HG02981 (cell line): ENCODE data around the gene GRK2.
"Not testable (repeated sequence)": the region's sequence is repeated elsewhere in the genome, so short reads cannot be mapped to it uniquely, and the experiment has no call there.

ENCODE experiments used
- ATAC-seq: cut with Tn5 transposase; IDR thresholded peaks from one replicate; pipeline ENCODE4 v1.9.1; 2021; ENCODE audit warnings: mild to moderate bottlenecking, moderate library complexity; ENCODE audit not compliant: unreplicated experiment

The GRK2 gene

DNA sequence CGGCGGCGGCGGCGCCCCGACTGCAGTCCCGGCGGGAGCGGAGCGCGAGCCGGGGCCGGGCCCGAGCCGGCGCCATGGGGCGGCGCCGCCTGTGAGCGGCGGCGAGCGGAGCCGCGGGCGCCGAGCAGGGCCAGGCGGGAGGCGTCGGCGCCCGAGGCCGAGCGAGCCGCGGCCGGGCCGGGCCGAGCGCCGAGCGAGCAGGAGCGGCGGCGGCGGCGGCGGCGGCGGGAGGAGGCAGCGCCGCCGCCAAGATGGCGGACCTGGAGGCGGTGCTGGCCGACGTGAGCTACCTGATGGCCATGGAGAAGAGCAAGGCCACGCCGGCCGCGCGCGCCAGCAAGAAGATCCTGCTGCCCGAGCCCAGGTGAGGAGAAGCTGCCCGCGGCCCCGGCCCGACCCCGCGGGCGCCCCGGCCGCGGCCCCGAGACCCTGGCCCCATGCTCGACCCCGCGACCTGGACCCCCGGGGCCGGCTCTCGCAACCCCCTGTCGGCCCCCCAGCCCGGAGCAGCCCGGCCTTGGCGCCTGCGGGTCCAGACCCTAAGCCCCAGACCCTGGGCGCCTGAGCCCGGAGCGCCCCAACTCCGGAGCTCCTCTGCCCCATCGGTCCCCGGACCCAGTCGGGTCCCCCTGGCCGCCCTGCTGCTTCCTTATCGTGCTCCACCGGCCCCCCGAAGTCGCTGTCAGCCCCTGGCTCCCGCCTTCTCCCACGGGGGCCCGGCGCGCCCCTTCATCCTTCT lies at the start of gene GRK2:
Gene GRK2 (plus strand): TSS at position 25 of the 739 bp plus-strand sequence. CDS start 227 bp downstream, at position 252.
- ATAC-seq: peak; percentile 15

DNA sequence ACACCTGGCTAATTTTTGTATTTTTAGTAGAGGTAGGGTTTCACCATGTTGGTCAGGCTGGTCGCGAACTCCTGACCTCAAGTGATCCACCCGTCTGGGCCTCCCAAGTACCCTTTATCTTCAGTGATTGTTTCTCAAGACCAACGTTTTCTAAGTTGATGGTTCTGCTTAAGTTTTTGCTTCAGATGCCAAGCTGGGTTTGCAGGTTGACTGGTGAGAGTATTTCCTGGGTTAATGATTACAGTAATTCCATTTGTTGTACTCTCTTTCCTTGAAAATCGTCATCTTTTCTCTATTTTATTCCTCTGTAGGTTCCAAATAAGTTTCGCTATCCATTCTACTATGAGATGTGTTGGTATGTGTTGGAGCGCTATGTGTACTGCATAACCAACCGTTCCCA lies 38.5 kb upstream of the GRK2 start:
- ATAC-seq: no peak

DNA sequence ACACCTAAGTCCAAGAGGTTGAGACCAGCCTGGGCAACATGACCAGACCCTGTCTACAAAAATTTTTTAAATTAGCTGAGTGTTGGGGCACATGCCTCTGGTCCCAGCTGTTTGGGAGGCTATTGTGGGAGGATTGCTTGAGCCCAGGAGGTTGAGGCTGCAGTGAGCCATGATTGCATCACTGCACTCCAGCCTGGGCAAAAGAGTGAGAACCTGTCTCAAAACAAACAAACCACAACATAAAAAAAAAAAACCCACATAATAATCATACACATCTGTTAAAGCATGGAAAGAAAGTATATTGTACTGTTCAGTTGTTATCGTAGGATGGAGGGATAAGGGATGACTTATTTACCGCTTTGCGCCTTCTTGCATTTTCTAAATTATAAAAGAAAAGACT lies 35.9 kb upstream of the GRK2 start:
- no peak for ATAC-seq

DNA sequence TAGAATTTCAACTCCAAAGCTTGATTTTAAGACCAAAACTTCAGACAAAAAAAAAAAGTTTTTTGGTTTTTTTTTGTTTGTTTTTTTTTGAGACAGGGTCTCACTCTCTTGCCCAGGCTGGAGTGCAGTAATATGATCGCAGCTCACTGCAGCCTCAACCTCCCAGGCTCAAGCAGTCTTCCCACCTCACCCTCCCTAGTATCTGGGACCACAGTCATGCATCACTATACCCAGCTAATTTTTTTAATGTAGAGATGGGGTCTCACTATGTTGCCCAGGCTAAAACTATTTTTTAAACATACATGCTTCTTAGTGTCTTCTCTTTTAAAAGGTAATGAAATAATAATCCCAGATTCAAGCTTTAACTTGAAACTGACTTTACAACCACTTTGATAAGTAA lies 35.4 kb upstream of the GRK2 start:
- ATAC-seq: no peak

DNA sequence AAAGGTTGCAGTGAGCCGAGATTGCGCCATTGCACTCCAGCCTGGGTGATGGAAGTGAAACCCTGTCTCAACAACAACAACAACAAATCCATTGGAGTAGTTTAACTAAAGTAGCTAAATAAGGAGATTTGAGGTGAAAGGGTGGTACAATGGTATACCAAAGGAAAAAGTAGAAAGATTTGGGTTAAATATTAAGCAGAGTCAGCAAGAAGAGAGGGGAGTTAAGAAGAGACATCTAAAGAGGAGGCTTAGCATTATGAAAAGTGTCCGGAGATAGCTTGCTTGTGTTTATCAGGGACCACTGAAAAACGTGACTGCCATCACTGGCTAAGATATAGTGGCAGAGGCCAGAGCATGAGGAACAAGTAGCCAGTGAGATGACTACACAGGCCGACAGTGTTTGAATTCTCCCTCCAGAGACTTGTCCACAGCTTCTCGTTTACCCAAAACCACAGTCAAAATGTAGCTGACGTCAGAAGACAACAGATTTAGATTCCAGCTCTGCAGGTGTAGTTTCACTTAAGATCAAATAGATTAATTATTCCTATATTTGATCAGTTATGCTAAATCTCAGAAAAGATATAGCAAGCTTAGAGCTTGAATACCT lies 32.6 kb upstream of the GRK2 start:
- ATAC-seq: no peak

DNA sequence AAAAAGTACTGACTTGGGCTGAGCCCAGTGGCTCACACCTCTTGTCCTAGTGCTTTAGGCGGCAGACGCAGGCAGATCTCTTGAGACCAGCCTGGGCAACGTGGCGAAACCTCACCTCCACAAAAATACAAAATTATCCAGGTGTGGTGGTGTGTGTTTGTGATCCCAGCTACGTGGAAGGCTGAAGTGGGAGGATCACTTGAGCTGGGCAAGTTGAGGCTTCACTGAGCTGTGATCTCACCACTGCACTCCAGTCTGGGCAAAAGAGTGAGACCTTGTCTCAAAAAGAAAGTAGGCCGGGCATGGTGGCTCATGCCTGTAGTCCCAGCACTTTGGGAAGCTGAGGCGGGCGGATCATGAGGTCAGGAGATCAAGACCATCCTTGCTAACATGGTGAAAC lies 31.7 kb upstream of the GRK2 start:
- not testable (repeated sequence) for ATAC-seq

DNA sequence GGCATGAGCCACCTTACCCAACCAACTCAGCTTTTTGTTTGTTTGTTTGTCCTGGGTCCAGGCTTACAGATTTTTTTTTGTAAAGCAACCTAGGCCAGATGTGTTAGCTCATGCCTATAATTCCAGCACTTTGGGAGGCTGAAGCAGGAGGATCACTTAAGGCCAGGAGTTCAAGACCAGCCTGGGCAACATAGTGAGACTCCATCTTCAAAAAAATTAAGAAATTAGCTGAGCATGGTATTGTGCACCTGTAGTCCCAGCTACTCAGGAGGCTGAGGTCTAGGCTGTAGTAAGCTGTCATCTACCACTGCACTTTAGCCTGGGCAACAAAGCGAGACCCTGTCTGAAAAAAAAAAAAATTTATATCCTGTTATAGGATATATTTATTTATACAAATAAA lies 28.7 kb upstream of the GRK2 start:
- no peak for ATAC-seq

DNA sequence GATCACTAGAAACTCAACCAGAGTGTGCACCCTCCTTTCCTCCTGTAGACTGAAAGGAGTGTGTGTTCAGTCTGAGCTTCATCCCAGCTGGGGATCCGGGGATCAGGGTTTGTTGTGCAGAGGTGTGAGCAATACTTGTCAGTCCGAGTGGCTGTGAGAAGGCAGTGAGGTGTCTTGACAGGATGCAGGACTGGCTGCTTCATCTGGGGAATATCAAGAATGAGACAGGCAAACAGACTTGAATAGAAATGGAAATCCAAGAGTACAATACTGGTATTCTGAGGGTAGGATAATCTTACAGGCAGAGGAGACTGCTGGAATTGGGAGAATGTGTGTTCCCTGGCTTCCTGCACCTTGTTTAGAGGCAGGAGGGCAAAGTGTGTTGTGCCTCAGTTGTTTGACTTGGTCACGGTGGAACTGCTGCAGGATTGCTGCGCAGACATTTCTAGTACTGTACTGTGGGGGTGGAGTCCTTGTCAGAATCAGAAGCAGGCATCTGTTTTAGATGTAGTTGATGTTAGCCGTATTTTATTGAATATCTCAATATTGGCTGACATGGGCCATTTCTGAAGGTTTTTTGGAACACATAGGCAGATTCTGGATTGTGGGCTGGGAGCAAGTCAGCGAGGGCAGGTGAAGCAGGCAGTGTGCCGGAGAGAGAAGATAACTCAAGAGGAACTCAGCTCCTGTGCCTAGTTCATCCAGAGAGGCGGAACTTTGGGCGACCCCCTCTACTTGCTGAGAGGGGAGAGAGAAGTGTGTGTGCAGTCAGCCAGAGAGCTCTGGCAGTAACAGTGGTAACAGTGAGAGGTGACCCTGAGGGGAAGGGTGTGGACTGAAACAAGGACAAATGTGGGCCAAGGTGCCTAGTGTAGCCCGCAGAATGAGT lies 27.1 kb upstream of the GRK2 start:
- ATAC-seq: no peak

DNA sequence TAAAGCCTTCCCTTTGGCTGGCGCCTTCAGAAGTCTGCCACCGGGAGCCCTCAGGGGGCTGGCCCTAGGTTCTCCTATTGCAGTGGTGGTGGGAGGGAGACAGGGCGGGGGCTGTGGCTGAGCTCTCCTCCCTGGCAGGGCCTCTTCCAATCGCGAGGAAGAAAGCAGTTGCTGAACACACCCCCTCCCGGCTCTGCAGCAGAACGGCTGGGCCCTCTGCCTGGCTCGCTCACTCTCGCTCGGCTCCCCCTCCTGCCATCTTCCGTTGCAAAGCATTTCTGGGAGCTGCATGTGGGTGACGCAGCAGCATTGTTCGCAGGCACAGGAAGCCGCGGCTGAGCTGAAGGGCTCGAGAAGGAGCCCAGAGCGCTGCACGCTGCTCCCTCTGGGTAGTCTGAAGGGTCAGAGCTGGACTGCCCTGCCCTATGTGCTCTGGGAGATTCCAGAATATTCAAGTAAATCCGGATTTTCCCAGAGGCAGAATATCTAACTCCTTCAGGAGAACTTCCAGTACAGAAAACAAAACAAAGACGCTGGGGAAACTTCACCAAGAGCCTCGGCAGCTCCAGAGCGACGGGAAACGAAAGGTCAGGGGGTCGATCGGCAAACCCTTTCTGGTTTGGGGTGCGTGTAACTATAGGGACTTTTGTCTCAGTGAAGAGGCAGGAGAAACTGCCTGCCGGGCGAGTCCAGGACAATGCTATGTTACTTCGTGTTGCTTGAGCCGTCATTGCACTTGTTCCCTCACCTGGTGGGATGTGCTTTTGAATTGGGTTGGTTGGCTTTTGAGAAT lies 26.3 kb upstream of the GRK2 start:
- peak; percentile 82 for ATAC-seq

DNA sequence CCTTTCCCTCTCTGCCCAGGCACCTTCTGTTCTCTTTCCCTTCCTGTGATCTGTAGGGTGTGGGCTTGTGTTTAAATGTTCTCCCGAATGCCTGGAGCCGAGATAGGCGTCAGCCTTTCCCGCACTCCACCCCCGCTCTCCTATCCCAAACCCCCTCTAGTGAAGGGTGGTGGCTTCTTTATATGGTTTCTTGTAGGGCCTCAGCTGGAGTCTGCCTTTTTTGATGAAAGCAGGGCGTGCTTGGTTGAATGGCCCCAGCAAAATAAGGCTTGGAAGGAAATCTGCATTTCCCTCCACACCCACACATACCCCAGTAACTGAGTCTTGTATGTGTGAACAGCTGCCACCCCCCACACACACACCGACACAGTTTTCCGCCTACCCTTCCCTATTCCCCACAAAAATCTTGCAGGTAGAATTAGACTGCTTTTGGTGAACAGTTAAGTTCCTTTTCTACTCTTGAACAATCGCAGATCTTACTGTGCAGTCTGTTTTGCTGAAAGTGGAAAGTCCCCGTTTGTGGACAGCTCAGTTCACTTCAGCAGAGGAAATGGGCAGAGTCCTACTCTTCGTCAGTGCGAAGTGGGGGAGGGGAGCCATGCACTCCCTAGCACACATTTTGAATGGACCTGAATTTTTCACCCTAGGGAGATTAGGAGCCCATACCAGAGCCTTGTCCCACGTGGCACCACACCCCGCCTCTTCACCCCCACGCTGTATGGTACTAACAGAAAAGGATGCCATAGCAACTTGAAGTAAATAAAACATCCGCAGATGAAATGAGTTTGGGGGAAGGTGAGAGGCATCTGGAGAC lies 25.5 kb upstream of the GRK2 start:
- ATAC-seq: no peak

DNA sequence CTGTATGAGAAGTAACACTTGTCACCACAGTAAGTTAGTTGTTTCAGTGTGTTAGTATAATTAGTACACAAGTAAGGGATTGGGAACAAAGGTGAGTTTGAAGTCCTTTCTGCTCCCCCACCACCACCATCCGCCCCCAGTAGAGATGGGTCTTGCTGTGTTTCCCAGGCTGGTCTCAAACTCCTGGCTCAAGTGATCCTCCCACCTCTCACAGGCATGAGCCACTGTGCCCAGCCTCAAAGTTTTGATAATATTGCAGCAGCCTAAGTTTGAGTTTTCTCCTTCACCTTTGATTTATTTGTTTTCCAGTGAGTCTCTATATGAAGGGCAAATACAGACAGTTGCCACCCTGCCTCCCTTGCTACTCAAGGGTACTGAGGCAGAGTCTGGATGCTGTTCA lies 23.7 kb upstream of the GRK2 start:
- no peak for ATAC-seq

DNA sequence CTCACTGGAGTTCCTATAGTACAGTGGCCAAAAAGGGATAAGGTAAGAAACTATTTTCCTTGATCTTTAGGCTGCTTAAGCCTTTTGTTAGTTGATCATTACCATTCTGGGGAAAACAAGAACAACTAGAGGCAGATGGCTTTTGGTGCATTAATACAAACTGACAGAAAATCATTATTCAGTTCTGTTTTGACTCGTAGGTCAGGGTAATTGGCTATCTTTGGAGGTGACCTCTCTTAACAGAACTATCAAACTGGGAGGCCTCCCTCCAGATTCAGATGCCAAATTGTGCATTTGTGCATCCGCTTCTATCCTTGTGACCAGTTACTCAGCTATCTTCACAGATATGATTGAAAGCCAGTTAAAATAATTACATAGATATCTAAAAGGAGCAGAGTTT lies 23.2 kb upstream of the GRK2 start:
- ATAC-seq: no peak

DNA sequence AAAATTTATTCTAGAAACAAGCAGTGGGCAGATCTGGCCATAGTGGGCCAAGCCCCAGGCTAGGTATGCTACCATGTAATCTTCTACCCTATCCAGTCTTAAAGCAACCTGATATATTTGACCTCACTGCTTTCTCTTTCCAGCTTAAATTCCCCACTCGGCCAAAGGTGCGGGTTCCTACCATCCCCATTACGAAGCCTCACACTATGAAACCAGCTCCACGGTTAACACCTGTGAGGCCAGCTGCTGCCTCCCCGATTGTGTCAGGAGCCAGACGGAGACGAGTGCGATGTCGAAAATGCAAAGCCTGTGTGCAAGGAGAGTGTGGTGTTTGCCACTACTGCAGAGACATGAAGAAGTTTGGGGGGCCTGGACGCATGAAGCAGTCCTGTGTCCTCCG lies 21.2 kb upstream of the GRK2 start:
- no peak for ATAC-seq

DNA sequence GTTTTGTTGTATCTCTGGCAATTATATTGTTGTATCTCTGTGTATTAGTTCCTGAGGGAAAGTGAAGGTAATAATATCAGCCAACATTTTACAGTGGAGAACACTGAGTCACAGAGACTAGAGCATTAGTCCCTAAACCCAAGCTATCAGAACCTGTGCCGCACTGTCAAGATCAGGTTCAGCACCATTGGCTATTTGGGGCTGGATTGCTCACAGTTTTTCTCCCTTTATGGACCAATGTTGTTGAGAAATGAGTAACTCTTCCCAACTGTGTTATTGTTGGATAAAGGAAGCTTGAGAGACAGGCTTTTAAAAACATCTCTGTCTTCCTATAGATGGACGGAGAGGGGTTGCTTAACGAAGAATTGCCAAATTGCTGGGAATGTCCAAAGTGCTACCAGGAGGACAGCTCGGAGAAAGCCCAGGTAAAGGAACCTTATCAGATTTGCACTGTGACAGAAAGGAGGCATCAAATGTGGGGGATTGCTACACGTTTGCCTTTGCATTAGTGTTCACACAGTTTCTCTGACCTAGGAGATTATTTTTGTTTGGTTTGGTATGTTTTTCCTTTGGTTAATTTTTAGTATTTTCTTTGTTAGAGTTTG lies 18.2 kb upstream of the GRK2 start:
- no peak for ATAC-seq

DNA sequence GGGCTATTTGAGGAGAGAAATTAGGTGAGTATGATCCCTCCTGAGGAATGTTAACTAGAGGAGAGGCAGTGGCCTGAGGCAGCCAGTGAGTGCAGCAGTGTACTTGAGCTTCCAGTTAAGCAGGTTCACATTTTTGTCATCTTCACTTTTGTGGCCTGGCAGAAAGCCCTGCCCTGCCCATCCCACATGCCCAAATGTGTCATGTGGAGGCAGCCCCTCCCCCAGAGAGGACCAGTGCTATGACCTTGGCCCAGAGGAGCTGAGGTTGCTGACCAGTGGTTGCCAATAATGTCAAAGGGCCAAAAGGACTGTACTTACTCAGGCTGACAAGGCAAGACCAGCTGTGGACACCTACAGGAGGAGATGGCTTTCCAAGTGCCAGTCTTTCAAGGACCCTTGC lies 17.6 kb upstream of the GRK2 start:
- ATAC-seq: no peak

DNA sequence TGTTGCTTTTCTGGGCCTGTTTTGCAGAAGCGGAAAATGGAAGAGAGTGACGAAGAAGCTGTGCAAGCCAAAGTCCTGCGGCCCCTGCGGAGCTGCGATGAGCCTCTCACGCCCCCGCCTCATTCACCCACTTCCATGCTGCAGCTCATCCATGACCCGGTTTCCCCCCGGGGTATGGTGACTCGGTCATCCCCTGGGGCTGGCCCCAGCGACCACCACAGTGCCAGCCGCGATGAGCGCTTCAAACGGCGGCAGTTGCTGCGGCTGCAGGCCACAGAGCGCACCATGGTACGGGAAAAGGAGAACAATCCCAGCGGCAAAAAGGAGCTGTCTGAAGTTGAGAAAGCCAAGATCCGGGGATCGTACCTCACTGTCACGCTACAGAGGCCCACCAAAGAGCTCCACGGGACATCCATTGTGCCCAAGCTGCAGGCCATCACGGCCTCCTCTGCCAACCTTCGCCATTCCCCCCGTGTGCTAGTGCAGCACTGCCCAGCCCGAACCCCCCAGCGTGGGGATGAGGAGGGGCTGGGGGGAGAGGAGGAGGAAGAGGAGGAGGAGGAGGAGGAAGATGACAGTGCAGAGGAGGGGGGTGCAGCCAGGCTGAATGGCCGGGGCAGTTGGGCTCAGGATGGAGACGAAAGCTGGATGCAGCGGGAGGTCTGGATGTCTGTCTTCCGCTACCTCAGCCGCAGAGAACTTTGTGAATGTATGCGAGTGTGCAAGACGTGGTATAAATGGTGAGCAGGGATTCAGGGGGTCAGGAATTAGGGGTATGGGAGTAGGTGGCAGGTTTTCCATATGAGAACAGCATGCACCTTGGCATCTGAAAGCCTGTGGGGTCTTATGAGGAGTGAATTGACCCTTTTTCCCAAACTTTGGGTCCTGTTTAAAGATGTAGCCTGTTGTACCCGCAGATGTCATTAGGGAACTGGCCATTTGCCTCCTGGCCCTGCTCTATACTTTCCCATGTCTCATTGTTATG lies 15.9 kb upstream of the GRK2 start:
- ATAC-seq: no peak

DNA sequence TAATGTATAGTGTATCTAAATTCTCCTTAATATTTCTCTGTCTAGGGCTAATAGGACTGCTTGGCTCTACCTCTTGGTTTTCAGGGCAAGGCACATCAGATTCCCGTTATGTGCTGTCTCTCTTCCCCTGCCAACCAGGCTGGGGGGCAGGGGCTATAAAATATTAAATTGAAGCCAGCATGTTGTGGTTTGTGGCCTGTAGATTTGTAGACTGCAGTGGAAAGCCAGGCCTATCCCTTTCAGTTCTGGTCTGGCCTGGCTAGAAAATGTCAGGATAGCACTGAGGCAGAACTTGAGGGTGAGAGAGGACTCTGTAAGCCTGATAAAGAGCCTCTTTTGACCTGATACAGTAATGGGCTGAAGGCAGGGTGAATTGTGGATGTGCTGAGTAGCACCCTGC lies 14.4 kb upstream of the GRK2 start:
- no peak for ATAC-seq

DNA sequence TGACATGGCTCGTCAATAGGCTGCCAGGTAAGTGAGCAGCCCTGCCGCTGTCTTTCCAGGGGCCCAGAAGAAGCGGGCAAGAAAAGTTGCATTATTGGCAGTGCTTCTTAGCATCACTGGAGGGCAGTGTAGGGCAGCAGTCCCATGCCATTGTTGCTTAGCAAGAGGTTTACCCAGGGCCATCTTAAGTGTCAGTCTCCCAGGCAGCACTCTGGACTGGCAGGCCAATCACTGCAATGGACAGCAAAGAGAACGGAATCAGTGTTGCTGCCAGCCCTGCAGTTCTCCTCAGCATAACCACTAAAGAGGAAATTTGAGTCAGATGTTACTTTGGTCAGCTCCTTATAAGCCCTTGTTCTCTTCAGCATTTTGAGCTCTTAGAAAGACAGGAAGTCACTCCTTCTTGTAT lies 13.4 kb upstream of the GRK2 start:
- no peak for ATAC-seq
